ENCODE results near the gene SLC49A3. TPM values are rescaled to one million over a fixed set of nuclear protein-coding genes. Genes with fewer than 3 reads are reported as not detected.

SLC49A3 gene
- total RNA-seq, 1 experiment from 2014 or later: 5.5 TPM

DNA sequence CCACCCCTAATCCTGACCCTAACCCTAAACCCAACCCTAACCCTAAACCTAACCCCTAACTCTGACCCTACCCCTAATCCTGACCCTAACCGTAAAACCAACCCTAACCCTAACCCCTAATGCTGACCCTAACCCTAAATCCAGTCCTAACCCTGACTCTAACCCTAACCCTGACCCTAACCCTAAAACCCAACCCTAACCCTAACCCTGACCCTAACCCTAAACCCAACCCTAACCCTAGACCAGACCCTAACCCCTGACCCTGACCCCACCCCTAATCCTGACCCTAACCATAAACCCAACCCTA is 16.0 kb upstream of the SLC49A3 start:
- Histone ChIP-seq H3K4me2 (ENCODE audit: low read length) (peak overlapping the region; percentile 79), H3K79me2 (ENCODE audit: insufficient read depth, low read length) (peaks cover 36% of the 10 kb centered on the region), H4K20me1 (ENCODE audit: insufficient read depth) (no peaks in the 10 kb centered on the region), H3K9me3 (ENCODE audit: control insufficient read depth in 1 of 2, insufficient read depth in 1 of 2, low read depth in 1 of 2, low read length in 2 of 2) (no peaks in the 10 kb centered on the region), H3K4me1 (ENCODE audit: control insufficient read depth in 1 of 2, insufficient read depth in 2 of 2, low read length in 2 of 2) (peaks cover 3 to 9% of the 10 kb centered on the region in 2 experiments; a peak in 3 of 4 replicates), H3K27ac (ENCODE audit: low read depth, low read length) (peak overlapping the region; percentile 16; the same call in 1 of the 2 replicates), H3K9ac (ENCODE audit: low read length) (peak overlapping the region; percentile 41; the same call in 1 of the 2 replicates), H3K36me3 (ENCODE audit: control insufficient read depth in 1 of 2, insufficient read depth in 2 of 2, low read length in 2 of 2) (no peaks in the 10 kb centered on the region), H3K9me2 (ENCODE audit: insufficient read depth) (no peaks in the 10 kb centered on the region), H2AFZ (ENCODE audit: low read depth, low read length, poor library complexity, severe bottlenecking) (no peak overlapping the region), H3K27me3 (ENCODE audit: insufficient read depth, low read length) (no peaks in the 10 kb centered on the region), H3K4me3 (replicated peaks in 1 of 2; ENCODE audit: low read depth in 1 of 2, low read length in 2 of 2) (peak overlapping the region; percentile 42 to 93; a peak in 3 of 4 replicates)
- DNase-seq (ENCODE audit: low read depth, low spot score): no peak
- RAD21 ChIA-PET (ENCODE audit: low non-redundant PET in 1 of 2, low total read pairs in 2 of 2, uncharacterized antibody in 2 of 2, unreplicated experiment in 2 of 2): no interaction called here
- no peak for TF ChIP-seq TCF7L2 (IDR thresholded peaks at IDR 0.05; ENCODE audit: borderline replicate concordance, extremely low read depth, insufficient read depth, insufficient read length)
- no peak for TF ChIP-seq FOSL1 (IDR thresholded peaks at IDR 0.05; ENCODE audit: low read depth)
- no peak for TF ChIP-seq ZFX (IDR thresholded peaks at IDR 0.05)
- TF ChIP-seq, protein P1, sequence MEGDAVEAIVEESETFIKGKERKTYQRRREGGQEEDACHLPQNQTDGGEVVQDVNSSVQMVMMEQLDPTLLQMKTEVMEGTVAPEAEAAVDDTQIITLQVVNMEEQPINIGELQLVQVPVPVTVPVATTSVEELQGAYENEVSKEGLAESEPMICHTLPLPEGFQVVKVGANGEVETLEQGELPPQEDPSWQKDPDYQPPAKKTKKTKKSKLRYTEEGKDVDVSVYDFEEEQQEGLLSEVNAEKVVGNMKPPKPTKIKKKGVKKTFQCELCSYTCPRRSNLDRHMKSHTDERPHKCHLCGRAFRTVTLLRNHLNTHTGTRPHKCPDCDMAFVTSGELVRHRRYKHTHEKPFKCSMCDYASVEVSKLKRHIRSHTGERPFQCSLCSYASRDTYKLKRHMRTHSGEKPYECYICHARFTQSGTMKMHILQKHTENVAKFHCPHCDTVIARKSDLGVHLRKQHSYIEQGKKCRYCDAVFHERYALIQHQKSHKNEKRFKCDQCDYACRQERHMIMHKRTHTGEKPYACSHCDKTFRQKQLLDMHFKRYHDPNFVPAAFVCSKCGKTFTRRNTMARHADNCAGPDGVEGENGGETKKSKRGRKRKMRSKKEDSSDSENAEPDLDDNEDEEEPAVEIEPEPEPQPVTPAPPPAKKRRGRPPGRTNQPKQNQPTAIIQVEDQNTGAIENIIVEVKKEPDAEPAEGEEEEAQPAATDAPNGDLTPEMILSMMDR (IDR thresholded peaks at IDR 0.05 in 2 of 3, conservative IDR thresholded peaks at IDR 0.05 in 1 of 3; ENCODE audit: borderline replicate concordance in 1 of 3, insufficient read depth in 1 of 3, low read depth in 2 of 3, low read length in 2 of 3): no peak
- TF ChIP-seq, protein P2, sequence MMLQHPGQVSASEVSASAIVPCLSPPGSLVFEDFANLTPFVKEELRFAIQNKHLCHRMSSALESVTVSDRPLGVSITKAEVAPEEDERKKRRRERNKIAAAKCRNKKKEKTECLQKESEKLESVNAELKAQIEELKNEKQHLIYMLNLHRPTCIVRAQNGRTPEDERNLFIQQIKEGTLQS (IDR thresholded peaks at IDR 0.05): no peak
- no TSS peak for BruUV-seq (replicated peaks)
- intact Hi-C loops (cut with micrococcal nuclease): no loop called here
- POLR2A ChIA-PET: no interaction called here
- CTCF ChIA-PET: no interaction called here
- ATAC-seq: no peak

DNA sequence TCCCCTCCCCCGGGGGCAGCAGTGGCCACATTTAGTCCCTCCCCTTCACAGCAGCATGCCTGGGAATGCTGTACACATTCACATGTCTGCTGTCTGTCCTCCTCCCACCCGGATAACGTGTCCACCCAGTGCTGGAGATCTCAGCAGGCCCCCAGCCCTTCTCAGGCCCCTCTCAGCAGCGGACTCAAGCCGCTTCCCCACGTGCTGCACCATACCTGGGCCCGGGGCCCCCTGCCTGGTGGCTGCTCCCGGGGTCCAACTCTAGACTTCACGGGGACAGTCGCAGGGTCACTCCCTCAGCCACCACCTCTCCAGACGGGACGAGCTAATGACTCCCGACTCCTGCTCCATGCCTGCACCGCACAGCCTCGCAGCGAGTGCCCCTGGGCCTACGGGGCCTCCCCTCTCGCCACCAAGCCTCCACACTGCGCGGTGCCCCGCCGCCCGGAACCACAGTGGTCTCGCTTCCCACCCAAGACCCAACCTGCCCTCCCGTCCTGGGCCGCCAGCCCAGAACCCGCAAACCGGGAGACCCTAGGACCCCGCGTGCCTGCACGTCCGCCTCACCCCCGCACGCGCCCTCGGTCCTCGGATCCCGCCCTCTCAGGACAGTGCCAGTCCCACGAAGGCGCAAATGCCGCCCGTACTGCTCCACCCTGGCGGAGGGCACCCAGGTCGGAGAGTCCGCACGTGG is 15.4 kb upstream of the SLC49A3 start:
- no peak overlapping the region for H3K9ac ChIP-seq (ENCODE audit: low read length)
- H3K9me2 ChIP-seq (ENCODE audit: insufficient read depth): no peaks in the 10 kb centered on the region
- intact Hi-C loops (cut with micrococcal nuclease): no loop called here
- H3K4me2 ChIP-seq (ENCODE audit: low read length): no peak overlapping the region
- no peaks in the 10 kb centered on the region for H3K9me3 ChIP-seq (ENCODE audit: control insufficient read depth in 1 of 2, insufficient read depth in 1 of 2, low read depth in 1 of 2, low read length in 2 of 2)
- BruUV-seq (replicated peaks): no TSS peak
- H2AFZ ChIP-seq (ENCODE audit: low read depth, low read length, poor library complexity, severe bottlenecking): no peak overlapping the region
- CTCF ChIA-PET: no interaction called here
- no peaks in the 10 kb centered on the region for H4K20me1 ChIP-seq (ENCODE audit: insufficient read depth)
- H3K27ac ChIP-seq (ENCODE audit: low read depth, low read length): no peak overlapping the region; the same call in 1 of the 2 replicates
- DNase-seq (ENCODE audit: low read depth, low spot score): no peak
- peaks cover 30% of the 10 kb centered on the region for H3K79me2 ChIP-seq (ENCODE audit: insufficient read depth, low read length)
- no peaks in the 10 kb centered on the region for H3K27me3 ChIP-seq (ENCODE audit: insufficient read depth, low read length)
- H3K36me3 ChIP-seq (ENCODE audit: control insufficient read depth in 1 of 2, insufficient read depth in 2 of 2, low read length in 2 of 2): no peaks in the 10 kb centered on the region
- H3K4me1 ChIP-seq (ENCODE audit: control insufficient read depth in 1 of 2, insufficient read depth in 2 of 2, low read length in 2 of 2): peaks cover 3 to 9% of the 10 kb centered on the region in 2 experiments; a peak in 3 of 4 replicates
- POLR2A ChIA-PET: no interaction called here
- RAD21 ChIA-PET (ENCODE audit: low non-redundant PET in 1 of 2, low total read pairs in 2 of 2, uncharacterized antibody in 2 of 2, unreplicated experiment in 2 of 2): no interaction called here
- ATAC-seq: no peak
- no peak overlapping the region for H3K4me3 ChIP-seq (replicated peaks in 1 of 2; ENCODE audit: low read depth in 1 of 2, low read length in 2 of 2)
- TF ChIP-seq CEBPB (IDR thresholded peaks at IDR 0.05; ENCODE audit: low read depth) (no peak), SIN3A (IDR thresholded peaks at IDR 0.05; ENCODE audit: low read depth) (no peak), ZNF274 (IDR thresholded peaks at IDR 0.05; ENCODE audit: low read depth, low read length) (no peak), FOSL1 (IDR thresholded peaks at IDR 0.05; ENCODE audit: low read depth) (no peak), POLR2AphosphoS5 (IDR thresholded peaks at IDR 0.05; ENCODE audit: low read depth, low read length) (no peak), ZFX (IDR thresholded peaks at IDR 0.05) (no peak)
- TF ChIP-seq, protein P1 (IDR thresholded peaks at IDR 0.05 in 2 of 3, conservative IDR thresholded peaks at IDR 0.05 in 1 of 3; ENCODE audit: borderline replicate concordance in 1 of 3, insufficient read depth in 1 of 3, low read depth in 2 of 3, low read length in 2 of 3): no peak
- TF ChIP-seq, protein P3, sequence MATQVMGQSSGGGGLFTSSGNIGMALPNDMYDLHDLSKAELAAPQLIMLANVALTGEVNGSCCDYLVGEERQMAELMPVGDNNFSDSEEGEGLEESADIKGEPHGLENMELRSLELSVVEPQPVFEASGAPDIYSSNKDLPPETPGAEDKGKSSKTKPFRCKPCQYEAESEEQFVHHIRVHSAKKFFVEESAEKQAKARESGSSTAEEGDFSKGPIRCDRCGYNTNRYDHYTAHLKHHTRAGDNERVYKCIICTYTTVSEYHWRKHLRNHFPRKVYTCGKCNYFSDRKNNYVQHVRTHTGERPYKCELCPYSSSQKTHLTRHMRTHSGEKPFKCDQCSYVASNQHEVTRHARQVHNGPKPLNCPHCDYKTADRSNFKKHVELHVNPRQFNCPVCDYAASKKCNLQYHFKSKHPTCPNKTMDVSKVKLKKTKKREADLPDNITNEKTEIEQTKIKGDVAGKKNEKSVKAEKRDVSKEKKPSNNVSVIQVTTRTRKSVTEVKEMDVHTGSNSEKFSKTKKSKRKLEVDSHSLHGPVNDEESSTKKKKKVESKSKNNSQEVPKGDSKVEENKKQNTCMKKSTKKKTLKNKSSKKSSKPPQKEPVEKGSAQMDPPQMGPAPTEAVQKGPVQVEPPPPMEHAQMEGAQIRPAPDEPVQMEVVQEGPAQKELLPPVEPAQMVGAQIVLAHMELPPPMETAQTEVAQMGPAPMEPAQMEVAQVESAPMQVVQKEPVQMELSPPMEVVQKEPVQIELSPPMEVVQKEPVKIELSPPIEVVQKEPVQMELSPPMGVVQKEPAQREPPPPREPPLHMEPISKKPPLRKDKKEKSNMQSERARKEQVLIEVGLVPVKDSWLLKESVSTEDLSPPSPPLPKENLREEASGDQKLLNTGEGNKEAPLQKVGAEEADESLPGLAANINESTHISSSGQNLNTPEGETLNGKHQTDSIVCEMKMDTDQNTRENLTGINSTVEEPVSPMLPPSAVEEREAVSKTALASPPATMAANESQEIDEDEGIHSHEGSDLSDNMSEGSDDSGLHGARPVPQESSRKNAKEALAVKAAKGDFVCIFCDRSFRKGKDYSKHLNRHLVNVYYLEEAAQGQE (IDR thresholded peaks at IDR 0.05; ENCODE audit: low read depth): no peak

All from HCT116 (cell line).